IPS DF 19.7 (cell line): Measurements from ENCODE around the gene AGAP9.
"Not testable (repeated sequence)": the region's sequence is repeated elsewhere in the genome, so short reads cannot be mapped to it uniquely, and the experiment has no call there.

Experiments used
- DNase-seq: peaks from one replicate; pipeline ENCODE4 v3.0.0-alpha.2; 2013; ENCODE audit warnings: low read depth, low spot score

The AGAP9 gene

DNA sequence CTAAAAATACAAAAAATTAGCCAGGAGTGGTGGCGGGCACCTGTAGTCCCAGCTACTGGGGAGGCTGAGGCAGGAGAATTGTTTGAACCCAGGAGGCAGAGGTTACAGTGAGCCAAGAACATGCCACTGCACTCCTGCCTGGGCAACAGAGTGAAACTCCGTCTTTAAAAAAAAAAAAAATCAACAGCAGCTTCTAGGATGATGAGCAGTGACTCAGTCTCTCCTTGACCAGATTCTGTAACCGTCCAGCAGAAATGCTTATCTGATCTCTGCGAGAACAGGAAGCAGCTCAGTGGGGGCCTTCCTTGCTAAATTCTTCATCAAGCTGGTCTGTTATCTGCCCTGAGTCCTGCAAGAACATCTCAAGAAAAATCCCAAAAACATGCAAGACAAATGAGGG is 37.5 kb downstream of the AGAP9 start:
- not testable (repeated sequence) for DNase-seq

DNA sequence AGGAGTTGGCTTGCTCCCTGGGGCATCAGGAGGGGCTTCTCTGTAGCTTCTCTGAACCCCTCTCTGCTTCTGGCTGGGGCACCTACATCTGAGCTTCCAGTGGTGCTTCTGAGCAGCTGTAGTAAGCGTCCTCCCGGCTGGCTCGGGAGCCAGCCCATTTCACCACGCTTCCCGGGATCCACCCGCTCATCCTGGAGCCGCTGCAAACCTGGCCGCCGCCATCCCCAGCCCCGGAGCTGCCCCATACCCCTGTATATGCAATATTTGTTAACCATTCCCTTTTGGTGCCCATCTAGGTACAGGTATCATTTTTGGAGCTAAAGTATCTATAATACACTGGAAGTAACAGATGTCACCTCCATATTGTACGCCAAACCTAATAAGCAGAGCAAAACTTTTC is 38.7 kb downstream of the AGAP9 start:
- DNase-seq = not testable (repeated sequence)

DNA sequence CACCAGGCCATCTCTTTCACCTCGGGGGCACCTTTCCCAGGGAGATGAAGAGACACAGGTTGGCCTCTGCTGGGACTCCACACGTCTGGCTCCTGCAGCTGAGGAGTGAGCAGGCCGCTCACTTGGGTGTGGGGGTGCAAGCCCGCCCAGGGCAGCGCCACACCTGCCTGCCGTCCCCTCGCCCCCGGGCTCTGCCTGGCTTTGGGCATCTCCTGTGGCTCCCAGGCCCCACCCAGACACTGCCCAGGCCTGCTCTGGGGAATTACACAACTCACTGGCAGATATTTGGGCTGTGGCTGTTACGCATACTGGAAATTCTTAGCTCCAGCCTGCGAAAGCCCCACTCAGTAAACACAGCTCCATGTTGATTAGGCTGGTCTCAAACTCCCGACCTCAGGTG is 39.5 kb downstream of the AGAP9 start, which contains the start of gene ANXA8:
Gene ANXA8, minus strand, starts transcription at position 193 of the 400 bp plus-strand sequence. Its CDS starts 182 bp downstream, at position 11.
- not testable (repeated sequence) for DNase-seq

GRCh38 chr10:47482367-47482766 is 41.1 kb downstream of the AGAP9 start:
- not testable (repeated sequence) for DNase-seq

- not testable (repeated sequence) for DNase-seq
Observed at GRCh38 chr10:47481768-47482181, 41.7 kb downstream of the AGAP9 start.

DNA sequence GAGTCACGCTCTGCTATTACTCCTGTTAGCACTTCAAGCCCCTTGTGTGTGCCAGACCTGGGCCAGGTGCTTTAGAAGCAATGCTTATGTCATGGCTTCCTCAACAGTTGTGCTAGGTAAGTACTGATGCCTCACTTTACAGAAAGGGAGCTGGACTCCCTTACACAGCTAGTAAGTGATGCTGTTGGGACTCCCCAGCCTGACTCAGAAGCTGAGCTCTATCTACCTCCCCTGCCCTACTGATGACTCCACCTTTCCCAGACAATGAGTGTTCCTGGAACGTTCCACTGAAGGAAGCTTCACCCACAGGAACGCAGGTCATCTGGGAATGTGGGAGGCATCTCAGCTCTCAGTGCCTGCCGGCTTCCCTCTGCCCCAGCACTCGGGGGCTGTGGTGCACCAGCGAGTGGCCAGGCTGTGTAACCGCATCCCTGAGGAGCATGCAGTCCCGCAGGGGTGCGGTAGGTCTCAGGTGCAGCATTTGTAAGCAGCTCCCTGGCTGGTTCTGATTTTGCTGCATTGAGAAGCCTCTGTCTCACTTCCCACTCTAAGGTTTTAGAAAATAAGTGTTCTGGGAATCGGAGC is 42.2 kb downstream of the AGAP9 start:
- not testable (repeated sequence) for DNase-seq

DNA sequence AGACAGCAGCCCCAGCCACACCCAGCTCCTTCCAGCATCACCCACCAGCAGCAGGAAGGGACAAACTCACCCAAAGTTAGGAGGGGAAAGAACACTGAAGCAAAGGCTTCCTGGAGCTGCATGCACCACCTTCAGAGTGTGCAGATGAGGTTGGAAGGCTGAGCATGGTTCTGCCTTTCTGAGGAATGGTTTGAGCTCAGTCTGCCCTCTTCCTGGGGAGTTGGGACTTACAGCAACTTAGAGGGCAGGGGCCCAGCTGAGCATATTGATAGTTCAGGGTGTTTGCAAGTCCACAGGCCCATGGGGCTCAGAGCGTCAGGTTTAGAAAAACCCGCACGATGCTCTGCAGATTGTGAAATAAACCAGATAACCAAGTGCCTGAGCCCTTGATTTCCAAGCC is 43.3 kb downstream of the AGAP9 start:
- DNase-seq = not testable (repeated sequence)

DNA sequence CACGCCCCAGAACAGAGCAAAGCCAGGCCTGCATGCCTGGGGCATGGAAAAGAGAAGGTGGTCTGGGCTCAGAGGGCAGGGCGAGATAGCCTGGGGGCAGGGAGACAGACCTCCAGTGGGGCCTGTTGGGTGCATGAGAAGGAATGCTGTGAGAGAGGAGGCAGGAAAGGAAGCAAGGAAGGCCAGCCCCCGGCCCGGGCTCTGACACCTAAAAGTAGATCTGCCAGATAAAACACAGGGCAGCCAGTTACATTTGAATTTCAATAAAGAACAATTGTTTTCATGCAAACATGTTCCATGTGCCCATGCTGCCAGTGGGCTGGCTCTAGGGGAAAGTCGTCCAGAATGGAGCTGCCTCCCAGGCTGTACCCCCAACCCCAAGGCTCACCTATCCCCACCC is 45.3 kb downstream of the AGAP9 start:
- DNase-seq = not testable (repeated sequence)

DNA sequence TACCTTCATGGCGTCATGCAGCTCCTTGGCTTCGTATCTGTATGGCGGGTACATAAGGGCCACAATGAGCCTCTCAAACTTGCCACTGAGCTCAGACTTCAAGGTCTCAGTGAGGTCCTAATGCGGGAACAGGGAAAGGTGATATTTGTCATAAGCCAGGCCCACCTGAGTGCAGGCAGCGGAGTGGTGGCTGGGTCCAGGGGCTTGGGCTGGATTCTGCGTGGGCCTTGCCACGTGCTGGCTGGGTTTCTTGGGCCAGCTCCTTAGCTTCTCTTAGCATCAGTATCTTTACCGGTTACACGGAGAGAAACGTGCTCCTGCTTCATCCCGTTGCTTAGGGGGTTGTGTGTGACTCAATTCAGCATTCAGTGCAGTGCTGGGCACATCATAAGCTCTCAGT is 46.4 kb downstream of the AGAP9 start:
- DNase-seq = not testable (repeated sequence)

GRCh38 chr10:47475101-47475500 is 48.3 kb downstream of the AGAP9 start:
- not testable (repeated sequence) for DNase-seq

GRCh38 chr10:47473516-47473915 is 49.9 kb downstream of the AGAP9 start:
- DNase-seq = not testable (repeated sequence)

DNA sequence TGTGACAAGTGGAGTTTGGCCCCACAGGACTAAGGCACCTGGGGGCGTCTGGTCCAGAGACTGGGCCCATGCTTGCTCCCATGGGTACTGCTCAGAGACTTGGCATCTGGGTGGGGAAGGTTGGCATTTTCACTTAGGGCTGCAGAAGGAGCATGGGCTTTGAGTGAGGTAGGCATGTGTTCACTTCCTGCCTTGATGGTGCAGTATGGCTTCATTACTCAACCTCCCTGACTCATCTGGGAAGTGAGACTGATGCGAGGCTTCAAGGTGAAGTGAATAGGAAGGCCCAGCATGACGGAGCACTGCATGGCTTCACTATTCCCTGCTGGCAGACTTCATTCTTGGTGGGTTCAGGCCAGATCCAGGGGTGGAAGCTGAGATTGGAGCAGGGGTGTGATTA is 50.8 kb downstream of the AGAP9 start:
- DNase-seq = not testable (repeated sequence)

GRCh38 chr10:47472072-47472471 is 51.4 kb downstream of the AGAP9 start:
- not testable (repeated sequence) for DNase-seq

DNA sequence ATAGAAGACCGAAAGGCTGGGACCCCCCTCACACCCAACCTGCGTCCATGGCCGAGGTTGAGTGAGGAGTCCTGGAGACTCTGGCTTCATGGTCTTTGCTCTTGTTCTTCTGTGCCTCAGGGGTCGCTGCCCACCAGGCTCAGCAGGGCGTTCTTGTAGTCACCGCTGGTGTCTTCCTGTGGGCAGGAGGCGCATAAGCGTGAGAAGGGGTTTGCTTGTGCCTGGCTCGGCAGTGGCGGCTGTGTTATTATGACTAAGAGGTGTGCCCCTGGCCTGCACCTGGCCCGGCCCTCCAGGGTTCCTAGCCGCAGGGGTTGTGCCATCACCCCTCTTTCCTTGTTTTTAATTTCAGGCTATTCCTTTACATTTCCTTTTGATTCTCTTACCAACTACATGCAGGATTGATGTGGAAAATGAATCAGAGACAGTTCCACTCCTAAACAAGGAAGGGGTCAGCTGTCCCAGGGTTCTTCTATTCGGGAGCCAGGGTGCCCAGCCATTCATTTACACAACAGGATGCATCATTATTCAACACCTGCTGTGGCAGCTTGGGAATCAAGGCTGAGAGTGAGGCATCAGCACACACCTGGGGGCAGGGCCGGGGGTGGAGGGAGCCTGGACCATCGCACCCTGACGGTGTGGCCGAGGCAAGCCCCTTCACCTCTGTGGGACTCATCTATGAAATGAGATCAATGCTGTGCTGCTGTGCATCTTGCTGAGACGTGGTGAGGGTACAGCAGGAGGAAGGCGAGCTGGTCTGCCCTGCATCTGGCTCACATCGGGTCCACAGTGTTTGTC is 54.5 kb downstream of the AGAP9 start:
- DNase-seq = not testable (repeated sequence)

- DNase-seq = not testable (repeated sequence)
Observed at GRCh38 chr10:47467957-47468356, 55.5 kb downstream of the AGAP9 start.

- not testable (repeated sequence) for DNase-seq
Observed at GRCh38 chr10:47467458-47467857, 56.0 kb downstream of the AGAP9 start.

DNA sequence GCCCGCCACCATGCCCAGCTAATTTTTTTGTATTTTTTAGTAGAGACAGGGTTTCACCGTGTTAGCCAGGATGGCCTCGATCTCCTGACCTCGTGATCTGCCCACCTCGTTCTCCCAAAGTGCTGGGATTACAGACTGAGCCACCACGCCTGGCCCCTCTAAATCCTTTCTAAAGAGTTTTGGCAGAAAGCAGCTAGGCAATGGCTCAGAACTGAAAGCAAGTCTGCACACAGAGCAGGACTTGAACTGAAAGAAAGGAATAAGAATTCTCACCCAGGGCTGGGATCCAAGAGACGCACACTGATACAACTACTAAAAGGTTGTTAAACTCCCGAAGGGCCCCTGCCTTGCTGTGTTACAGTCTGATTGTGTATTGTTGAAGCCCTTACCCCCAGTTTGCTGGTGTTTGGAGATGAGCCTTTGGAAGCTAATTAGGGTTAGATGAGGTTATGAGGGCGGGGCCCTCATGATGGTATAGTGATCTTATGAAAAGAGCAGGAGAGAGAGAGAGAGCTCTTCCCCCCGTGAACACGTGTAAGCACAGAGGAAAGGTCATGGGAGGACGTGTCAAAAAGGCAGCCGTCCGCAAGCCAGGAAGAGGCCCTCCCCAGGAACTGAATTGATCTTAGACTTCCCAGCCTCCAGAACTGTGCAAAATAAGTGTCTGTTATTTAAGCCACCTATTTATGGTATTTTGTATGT is 58.1 kb downstream of the AGAP9 start:
- not testable (repeated sequence) for DNase-seq

GRCh38 chr10:47462577-47463358 is 60.7 kb downstream of the AGAP9 start:
- not testable (repeated sequence) for DNase-seq

DNA sequence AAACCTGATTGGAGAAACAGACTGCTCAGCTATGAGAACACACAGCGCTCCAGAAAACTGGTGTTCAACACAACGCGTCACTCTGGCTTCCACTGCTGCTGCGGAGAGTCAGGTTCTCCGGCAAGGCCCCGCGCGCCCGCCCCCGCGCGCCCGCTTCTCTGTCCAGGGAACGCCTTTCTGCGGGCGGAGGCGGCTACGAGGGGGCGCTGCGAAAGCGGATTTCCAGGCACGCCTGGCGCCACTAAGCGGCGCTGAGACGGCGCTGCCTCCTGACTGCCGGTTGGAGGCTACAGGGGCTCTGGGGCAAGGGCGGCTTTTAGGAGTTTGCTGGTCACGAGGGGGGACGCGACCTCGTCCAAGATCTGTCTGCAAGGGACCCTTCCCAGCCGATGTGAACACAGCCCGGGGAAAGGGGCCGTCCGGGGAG is 62.2 kb downstream of the AGAP9 start:
- not testable (repeated sequence) for DNase-seq

GRCh38 chr10:47458466-47459154 is 64.8 kb downstream of the AGAP9 start:
- DNase-seq = no peak

GRCh38 chr10:47457826-47458225 is 65.6 kb downstream of the AGAP9 start:
- DNase-seq = no peak
